HG02798 (cell line): Measurements from ENCODE around the gene ZNF780B.
A peak's percentile ranks its signal among the peaks of the same experiment; 100 is the strongest.

Source experiments
- ATAC-seq: cut with Tn5 transposase; IDR thresholded peaks from one replicate; pipeline ENCODE4 v1.9.1; 2021; ENCODE audit warnings: mild to moderate bottlenecking; ENCODE audit not compliant: unreplicated experiment, poor library complexity

Gene ZNF780B

DNA sequence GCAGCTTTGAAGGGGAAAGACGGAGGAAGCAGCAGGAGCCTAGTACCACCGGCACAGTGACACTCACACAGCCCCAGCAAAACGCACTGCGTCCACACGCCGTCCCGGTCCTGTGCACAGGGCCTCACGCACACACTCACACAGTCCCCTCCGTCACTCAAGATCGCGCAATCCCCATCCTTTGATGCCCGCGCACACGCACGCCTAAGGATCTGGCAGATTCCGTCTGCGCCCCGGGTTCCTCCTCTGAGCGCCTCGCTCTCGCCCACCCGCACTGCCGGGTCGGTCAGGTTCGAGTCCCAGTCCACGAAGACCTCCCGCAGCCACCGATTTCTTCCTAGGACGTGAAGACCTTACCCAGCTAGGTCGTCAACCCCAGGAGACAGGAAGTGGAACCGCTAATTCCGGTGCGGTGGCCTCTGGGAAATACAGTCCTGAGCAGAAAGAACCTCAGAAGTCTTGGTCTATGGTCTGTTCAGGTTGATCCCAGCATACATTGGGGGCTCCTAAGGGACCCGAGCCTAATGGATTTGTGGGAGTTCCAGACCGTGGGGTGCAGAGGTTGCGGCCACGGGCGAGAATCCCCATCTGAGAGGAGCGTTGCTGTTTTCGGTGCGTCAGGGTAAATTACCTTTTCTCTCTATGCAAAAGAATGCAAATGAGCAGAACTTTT lies at the start of gene ZNF780B:
ZNF780B (minus strand) TSS at position 400 of the 673 bp plus-strand sequence. CDS start 5,899 bp downstream, outside the sequence.
- peak; percentile 81 for ATAC-seq

DNA sequence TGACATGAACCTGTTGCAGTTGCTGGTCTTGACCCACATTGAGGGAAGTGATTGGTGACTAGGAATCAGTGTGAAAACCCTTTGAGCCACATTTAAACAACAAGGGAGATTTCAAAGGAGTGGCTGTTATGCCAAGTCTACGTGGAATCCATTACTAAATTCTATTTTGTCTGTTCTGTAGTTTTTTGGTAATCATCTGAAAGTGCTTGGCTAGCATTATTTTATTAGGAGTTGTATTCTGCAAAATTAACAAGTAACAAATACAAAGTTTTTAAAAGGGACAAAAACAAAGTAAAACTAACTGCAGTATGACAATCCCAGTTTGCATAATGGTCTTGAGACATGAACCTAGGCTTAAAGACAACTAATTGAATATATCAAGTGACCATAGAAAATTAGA lies 48.7 kb upstream of the ZNF780B start:
- ATAC-seq, result no peak

DNA sequence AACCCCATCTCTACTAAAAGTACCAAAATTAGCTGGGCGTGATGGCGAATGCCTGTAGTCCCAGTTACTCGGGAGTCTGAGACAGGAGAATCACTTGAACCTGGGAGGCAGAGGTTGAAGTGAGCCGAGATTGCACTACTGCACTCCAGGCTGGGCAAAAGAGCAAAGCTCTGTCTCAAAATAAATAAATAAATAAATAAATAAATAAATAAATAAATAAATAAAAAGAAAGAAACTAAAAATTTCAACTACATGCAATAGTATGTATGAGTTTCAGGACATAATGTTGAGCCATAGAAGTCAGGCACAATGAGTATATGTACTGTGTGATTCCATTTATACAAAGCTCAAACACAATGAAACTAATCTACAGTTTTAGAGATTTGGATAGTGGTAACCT lies 47.6 kb upstream of the ZNF780B start:
- ATAC-seq, result no peak

GRCh38 chr19:40101813-40102212 lies 45.8 kb upstream of the ZNF780B start:
- no peak for ATAC-seq

- no peak for ATAC-seq
Observed at GRCh38 chr19:40093416-40093815, 37.4 kb upstream of the ZNF780B start.

DNA sequence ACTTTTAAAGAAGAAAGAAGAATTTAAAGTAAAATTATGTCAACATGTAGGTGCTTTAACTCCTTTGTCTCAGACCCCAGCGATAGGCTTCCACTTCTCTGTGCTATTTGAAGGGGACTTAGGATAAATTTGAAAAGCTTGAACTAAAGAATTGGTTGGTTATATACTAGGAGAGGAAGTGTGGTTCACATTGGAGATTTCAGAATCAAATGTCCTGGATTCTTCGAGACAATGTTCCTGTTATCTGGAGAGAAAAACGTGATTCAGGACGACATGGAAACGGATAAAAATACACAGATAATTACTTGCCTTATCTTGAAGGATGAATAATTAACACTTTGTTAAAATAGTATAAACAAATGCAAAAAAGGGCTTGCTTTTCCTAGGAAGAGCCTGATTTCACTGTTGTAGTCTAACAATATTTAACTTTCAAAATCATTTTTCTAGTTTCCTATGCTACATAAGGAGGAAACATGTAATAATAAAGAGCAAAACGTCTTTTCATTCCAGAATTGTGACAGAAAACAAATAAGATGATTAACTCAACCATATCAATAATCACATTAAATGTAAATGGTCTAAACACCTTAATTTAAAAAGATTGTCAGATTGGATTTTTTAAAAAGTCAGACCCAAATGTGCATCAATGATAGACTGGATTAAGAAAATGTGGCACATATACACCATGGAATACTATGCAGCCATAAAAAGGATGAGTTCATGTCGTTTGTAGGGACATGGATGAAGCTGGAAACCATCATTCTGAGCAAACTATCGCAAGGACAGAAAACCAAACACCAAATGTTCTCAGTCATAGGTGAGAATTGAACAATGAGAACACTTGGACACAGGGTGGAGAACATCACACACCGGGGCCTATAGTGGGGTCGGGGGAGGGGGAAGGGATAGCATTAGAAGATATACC lies 35.4 kb upstream of the ZNF780B start:
- no peak for ATAC-seq

DNA sequence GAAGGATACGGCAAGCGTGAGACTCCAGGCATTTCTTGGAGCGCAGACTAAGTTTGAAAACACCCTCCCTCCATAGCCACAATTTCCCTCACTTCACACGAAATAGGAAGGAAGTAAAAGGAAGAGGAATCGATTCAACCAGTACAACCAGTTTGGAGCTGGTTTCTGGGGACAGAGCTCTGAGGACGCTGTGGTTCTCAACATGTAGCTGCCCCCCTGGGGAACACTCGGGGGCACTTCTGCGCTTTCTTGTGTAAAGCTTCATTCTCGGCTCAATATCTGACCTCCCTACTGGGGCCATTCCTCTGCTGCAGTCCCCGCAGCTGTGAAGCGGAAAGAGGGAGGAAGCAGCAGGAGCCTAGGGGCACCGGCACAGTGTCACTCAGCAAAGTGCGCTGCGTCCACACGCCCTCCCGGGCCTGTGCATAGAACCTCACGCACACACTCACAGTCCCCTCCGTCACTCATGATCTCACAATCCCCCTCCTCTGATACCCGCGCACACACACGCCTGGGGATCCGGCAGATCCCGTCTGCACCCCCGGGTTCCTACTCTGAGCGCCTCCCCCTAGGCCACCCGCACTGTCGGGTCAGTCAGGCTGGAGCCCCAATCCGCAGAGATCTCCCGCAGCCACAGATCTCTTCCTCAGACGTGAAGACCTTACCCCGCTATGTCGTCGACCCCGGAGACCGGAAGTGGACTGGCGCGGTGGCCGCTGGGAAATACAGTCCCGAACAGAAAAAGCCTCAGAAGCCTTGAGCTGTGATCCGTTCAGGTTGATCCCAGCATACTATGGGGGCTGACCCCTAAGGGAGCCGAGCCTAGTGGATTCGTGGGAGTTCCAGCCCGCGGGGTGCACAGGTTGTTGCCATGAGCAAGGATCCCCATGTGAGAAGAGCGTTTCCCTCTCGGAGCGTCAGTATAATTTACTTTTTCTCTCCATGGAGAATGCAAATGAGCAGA lies 34.5 kb upstream of the ZNF780B start, which contains the start of gene ZNF780A:
ZNF780A (minus strand) TSS at position 703 of the 964 bp plus-strand sequence. CDS start 6,190 bp downstream, outside the sequence.
- ATAC-seq, result peak; percentile 87

GRCh38 chr19:40089462-40089861 lies 33.4 kb upstream of the ZNF780B start:
- no peak for ATAC-seq

- no peak for ATAC-seq
Observed at GRCh38 chr19:40088299-40089047, 32.4 kb upstream of the ZNF780B start.

- no peak for ATAC-seq
Observed at GRCh38 chr19:40084948-40085347, 28.9 kb upstream of the ZNF780B start.

DNA sequence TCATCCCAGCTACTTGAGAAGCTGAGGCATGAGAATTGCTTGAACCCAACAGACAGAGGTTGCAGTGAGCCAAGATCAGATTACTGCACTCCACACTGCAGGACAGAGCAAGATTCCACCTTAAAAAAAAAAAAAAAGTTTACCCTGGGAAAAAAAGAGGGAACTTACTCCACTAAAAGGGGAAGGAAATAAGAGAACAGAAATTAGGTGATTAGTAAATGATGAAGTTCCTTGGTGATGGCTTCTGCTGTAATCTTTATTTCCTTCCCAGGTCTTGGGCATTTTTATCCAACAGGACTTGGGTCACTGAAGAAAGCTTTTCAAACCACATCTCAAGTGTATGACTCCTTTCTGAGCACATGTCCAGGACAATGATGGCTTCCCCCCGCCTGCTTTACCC lies 25.4 kb upstream of the ZNF780B start:
- ATAC-seq, result no peak

DNA sequence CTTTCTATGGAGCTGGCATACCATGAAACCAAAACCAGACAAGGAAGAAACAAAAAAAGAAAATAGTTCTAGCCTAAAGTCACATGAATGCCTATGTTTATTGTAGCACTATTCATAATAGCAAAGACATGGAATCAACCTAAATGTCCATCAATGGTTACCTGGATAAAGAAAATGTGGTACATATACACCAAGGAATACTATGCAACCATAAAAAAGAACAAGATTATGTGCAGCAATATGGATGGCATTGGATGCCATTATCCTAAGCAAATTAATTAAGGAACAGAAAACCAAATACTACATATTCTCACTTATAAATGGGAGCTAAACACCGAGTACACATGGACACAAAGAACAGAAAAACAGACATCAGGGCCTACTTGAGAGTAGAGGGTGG lies 24.3 kb upstream of the ZNF780B start:
- ATAC-seq, result no peak

GRCh38 chr19:40078377-40078776 lies 22.3 kb upstream of the ZNF780B start:
- ATAC-seq, result no peak

DNA sequence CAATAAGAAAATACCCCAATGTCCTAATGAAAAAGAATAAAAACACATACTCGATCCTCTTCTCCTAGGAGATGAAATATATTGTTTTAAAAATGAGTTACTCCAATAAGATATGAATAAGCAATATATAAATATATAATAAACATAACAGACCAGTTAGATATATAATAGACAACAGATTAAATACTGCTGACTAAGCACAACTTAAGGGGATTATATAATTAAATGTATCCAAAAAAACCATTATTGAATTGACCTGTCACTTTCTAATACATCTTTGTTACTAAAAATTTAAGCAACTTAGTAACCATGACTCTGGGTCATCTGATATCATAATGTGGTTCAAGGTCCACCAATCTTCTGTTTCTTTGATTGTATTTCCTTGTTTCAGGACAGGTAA lies 14.0 kb upstream of the ZNF780B start:
- ATAC-seq, result no peak

DNA sequence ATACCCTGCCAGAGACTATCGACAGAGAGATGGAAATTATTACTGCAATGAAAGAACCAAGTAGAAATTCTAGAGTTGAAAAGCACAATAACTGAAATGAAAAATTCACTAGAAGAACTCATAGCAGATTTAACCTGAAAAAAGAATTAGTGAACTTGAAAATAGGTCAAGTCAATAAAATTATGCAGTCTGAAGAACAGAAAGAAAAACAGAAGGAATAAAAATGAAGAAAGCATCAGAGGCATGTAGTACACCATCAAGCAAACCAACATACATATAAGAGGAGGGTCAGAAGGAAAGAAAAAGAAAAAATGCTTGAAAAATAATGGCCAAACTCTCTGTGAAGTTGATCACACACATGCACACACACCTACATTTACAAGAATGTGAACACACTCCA lies 3.6 kb upstream of the ZNF780B start:
- ATAC-seq, result no peak

DNA sequence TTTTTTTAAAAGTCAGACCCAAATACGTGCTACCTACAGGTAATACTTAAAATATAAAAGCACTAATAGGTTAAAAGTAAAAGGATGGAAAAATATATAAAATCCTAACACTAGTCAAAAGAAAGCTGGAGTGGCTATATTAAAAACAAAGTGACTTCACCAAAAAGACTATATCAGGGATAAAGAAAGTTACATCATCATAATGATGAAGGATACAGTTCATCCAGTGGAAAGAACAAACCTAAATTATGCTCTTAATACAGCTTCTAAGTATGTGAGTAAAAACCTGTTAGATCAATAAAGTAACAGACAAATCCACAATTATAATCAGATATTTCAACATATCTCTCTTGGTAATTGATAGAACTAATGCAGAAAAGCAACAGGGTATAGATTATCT lies 1.1 kb upstream of the ZNF780B start:
- no peak for ATAC-seq

DNA sequence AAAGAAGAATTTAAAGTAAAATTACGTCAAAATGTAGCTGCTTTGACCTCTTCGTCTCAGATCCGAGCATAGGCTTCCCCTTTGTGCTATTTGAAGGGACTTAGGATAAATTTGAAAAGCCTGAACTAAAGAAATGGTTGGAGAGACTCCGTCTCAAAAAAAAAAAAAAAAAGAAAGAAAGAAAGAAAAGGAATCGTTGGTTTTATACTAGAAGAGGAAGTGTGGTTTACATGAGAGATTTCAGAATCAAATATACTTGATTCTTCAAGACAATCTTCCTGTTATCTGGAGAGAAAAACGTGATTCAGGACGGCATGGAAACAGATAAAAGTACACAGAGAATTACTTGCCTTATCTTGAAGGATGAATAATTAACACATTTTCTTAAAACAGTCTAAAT lies 474 bp upstream of the ZNF780B start:
- ATAC-seq, result no peak

- ATAC-seq, result no peak
Observed at GRCh38 chr19:40055049-40055448, 982 bp downstream of the ZNF780B start.

DNA sequence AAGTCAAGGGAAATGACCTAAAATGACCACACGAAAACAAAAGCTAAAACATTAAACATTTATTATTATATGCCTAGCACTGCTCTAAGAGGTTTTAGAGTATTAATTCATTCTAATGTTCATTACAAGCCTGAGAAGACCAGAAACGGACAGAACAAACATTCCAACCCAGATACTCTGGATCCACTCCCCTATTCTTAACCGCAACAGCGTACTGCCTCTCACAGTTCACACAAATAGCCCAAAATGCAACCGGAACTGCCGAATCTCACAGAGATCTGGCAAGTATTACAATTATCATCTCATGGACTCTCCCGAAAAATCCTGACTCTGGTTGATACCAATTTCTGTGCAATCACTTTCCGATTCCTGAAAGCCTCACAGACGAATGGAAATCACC lies 1.4 kb downstream of the ZNF780B start:
- no peak for ATAC-seq

- ATAC-seq, result no peak
Observed at GRCh38 chr19:40053491-40053890, 2.5 kb downstream of the ZNF780B start.
